ENCODE data around the gene PLCH1.

Gene PLCH1

DNA sequence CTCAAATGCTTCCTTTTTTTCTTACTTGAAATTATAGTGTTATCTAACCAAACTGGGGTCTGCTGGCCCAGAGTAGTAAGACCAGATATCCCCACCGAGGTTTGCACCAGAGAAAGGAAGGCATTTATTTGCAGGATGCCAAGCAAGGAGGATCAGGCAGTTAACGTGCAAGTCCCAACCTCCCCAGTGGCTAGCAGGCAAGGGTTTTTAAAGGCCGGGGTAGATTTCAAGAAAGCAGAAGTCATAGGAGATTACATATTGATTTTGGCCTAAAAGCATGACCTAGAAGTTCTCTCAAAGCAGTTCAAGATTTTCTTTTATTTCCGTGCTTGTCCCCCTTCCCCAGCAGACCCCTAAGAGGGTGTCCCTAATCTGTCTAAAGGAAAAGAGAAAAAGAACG is 418.6 kb downstream of the PLCH1 start (continued):
- no peak for TF ChIP-seq ZNF8 (CRISPR knock-in tag; IDR thresholded peaks at IDR 0.05)
- TF ChIP-seq ZNF565 (CRISPR knock-in tag; conservative IDR thresholded peaks at IDR 0.05; ENCODE audit: low read depth), result no peak
- no peak for TF ChIP-seq ZFP3 (CRISPR knock-in tag; IDR thresholded peaks at IDR 0.05)
- TF ChIP-seq ESRRG (CRISPR knock-in tag; IDR thresholded peaks at IDR 0.05), result no peak
- TF ChIP-seq ZFP30 (CRISPR knock-in tag; IDR thresholded peaks at IDR 0.05), result no peak
- no peak for TF ChIP-seq CSDC2 (CRISPR knock-in tag; IDR thresholded peaks at IDR 0.05)
